Measurements from ENCODE around the gene LSM14B.
A peak's percentile ranks its signal among the peaks of the same experiment; 100 is the strongest.
"Not testable (repeated sequence)": the region's sequence is repeated elsewhere in the genome, so short reads cannot be mapped to it uniquely, and the experiment has no call there.

LSM14B gene

DNA sequence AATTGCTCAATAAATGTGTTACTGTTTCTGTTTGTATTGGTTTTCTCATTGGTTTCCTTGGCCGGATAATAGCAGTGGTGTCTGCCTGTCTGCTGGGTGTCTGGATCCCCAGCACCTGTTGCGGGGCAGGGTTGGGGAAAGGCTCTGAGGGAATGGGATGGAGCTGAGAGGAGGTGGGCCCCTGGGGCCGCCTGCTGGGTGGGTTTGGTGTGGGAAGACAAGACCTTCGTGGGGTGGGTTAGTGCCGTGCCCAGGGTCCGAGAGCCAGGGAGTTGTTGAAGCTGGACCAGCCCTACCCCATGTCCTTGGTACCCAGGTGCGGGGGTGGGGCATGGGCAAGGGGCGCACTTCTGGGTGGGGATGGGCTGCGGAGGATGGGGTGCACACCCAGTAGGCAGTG, 25.3 kb downstream of the LSM14B start:
- DNase-seq = no peak

DNA sequence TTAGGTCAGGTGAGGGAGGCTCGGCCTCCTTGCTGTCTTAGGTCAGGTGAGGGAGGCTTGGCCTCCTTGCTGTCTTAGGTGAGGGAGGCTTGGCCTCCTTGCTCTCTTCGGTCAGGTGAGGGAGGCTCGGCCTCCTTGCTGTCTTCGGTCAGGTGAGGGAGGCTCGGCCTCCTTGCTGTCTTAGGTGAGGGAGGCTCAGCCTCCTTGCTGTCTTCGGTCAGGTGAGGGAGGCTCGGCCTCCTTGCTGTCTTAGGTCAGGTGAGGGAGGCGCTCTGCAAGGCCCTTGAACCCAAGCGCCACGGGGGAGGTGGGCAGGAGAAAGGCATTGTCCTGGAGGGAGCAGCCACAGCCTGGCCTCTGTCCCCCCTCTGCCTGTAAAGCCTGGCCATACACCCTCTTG, 26.1 kb downstream of the LSM14B start:
- not testable (repeated sequence) for DNase-seq

DNA sequence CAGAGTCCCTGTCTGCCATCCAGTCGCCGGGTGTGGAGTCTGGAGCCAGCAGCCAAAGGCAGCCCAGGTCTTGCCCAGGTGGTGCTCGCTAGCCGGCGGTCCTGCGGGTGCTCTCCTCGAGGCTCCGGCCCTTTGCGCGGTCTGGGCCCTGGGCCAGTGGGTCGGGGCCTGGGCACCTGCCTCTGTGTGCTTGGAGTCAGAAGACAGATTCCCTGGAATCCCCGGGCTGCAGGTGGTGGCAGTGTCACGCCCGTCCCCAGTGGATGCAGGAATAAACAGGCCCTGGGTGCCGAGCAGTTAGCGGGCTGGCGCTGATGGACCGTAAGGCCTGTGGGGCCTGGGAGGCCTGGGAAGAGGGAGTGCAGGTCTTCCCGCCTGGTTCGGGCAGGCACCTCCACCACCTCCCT, 26.6 kb downstream of the LSM14B start:
- no peak for DNase-seq

DNA sequence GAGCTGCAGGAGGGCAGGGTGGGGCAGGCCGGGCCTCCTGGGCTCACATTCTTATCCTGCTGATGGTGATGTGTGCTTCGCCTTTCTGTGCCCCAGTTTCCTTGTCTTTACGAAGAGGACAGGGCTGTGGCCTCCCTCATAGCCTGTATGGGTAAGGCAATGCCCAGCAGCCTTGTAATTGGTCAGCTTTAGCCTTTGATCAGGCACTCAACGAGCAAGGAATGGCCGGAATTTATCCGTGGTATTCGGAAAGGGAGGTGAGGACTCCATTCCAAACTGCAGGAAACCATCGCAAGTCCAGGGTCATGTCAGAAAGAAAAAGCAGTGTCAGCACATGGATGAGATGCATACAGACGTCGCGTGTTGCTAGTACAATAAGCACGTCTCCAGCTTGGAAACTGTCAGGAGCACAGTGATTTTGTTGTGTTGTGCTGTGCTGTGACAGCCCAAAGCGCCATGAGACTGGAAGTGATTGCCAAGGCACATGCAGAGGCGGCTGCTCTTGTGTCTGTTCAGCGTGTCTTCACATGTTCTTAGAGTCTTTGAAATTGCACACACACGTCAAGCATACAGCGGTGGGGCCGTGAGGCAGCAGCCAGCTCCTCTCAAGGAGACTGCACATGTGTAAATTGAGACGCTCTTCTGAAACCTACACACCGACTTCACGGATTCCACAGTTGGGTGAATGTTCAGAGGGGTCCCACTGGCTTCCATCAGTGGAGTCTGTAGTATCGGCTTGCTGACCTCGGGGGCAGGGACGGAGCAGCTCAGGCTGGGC, 27.4 kb downstream of the LSM14B start:
- no peak for DNase-seq

DNA sequence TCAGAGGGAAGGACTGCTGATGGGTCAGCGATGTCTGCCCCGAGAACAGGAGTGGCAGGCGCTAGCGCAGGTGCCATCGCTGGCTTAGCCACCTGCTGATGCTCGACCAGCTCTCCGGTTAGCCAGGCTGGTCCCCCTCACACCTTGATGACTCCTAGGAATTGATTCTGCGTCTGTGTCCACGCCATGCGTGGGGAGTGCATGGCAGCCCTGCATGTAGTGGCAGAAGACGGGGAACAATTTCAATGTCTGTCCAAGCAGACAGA, 28.0 kb downstream of the LSM14B start:
- DNase-seq = no peak

DNA sequence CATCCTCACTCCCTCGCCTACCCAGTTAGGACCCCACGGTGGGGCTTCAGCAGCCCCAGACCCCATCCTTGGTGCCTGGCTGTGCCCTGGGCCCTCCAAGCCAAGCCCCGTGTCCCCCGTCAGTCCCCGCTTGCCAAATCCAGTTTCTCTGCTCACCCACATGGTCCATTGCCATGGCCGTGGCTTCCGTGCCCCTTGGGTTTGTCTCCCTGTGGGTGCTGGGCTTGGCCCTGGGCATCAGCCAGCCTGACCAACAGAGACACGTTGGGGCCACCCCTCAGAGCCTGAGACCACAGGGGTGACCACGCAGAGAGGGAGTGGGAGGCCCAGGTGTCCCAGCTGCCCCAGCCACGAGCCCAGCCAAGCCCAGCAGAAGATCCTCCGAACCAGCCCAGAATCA, 28.9 kb downstream of the LSM14B start:
- no peak for DNase-seq

DNA sequence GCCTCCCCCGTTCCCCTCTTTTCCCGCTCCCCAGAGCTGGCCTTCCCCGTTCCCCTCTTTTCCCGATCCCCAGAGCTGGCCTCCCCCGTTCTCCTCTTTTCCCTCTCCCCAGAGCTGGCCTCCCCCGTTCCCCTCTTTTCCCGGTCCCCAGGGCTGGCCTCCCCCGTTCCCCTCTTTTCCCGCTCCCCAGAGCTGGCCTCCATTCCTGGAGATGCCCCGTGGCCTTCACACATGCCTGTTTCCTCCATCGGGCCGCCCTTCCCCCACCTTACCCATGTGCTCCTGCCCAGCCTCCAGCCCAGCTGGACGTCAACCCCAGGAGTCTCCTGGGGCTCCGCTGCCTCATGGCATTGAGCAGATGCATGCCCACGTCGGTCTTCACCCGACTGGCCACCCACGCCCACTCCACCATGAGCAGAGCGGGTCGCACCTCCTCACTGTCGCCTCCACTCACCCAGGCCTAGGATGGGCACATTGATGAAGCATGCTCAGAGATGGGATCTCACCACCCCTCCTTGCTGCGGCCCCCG, 29.6 kb downstream of the LSM14B start:
- no peak for DNase-seq

DNA sequence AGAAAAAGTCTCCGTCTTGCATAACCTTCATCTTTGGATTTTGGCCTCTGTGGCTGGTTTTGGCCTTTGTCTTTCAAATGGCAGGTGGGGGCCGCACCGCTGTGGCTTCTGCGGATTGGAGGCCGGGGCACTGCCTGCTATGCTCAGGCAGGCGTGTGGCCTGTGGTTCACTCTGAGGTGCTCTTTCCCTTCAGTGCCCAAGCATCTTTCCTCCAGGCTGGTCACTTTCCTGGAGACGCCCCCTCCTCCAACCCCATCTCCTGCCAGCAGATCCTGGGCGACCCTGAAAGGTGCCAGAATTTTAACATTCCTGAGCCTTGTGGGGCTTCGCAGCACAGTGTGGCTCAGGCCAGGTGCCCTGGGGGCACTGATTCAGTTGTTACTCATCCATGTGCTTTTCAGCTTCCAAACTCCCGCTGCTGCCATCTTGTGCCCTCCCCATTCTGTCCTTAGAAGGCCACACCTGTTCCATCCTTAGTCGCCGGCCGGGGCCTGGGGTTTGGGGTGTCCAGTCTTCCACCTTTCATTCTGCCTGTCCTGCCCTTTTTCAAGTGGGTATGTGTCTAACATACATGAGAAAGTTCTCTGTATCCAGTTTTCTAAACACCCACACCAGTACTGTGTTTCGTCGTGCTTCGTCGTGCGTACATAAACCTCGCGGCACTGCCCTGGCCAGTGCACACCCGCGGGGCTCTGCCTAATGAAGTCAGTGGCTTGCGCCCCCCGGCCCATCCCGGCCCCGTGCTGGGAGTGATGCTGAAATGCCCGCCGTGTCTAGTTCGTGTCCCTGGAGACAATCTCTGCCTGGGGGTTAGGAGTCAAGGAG, 33.4 kb downstream of the LSM14B start:
- DNase-seq = no peak

DNA sequence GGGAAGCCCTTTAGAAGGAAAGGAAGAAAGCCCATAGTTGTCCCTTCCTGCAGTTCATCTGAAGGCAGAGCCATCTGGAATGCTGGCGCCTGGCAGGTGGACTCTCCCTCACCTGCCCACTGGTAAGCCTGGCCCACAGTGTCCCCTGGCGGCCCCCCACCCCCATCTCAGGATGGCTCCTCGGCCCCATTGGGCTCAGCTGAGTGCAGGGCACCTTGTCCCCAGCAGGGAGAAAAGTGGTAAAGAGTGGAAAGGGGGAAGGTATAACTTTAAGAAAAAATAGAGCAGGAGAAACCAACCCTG, 33.9 kb downstream of the LSM14B start:
- no peak for DNase-seq

DNA sequence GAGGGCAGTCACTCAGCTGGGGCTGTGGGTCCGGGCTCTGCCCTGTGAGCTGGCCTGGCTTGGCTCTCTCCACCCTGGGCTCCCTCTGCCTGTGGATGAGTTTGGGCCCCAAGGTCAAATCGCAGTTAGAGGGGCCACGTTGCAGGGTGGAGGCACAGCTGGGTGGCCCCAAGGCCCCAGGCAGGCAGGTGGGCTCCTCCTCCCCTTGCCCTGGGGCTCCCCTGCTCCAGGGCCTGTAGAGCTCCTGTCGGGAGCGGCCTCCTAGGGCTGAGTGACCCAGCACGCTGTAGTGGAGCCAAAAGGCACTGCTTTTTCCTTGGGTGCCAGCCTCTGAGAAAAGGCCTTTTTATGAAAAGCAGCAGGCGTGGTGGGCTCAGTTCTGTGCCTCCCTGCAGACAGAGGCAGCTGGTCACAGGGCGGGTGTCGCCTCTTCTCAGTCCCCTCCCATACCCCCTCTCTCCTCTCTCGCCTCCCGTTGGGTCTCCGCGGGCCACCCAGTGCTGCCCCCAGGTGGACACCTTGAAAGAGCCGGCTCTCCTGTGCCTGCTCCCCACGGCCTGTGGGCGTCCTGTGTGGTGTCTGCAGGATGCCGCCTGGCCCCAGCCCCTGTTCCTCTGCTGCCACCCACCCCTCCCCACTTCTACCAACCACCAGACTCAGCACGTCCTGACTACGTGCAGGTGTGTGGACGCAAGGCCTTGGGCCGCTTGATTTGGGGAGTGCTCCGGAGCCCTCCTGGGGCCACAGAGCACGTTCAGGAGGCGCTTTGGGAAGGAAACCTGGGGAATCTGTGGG, 34.5 kb downstream of the LSM14B start:
- peak; percentile 20 to 29 for DNase-seq

DNA sequence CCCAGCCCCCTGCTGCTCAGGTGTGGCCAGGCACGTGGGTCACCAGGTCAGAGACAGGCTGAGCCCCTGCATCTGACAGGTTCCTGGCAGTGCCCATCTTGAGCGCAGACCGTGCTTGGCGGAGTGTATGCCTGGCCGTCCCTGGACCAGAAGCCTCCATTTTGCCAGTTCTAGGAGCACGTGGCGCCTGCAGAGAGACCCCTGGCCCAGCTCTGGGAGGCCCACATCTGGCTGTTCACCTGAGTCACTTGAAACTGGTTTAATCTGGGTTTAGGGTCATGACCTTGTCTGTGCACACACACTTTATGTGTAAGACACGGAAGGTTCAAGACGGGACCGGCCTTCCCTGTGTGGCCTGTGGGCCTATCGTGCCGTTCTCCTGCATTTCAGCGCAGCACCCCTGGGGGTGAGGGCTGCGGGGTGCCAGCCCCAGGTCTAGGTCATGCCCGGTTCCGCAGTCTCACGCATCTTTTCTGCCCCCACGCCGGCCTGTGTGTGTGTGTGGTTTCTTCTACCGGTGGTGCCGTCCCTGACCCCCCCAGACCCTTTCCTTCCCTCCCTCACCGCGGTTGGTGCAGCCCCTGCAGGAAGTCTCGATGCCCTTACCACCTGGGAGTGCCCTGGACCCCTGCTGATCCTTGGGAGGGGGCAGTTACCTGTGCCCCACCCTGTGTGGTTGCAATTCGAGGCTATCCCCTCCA, 35.3 kb downstream of the LSM14B start:
- DNase-seq = no peak

DNA sequence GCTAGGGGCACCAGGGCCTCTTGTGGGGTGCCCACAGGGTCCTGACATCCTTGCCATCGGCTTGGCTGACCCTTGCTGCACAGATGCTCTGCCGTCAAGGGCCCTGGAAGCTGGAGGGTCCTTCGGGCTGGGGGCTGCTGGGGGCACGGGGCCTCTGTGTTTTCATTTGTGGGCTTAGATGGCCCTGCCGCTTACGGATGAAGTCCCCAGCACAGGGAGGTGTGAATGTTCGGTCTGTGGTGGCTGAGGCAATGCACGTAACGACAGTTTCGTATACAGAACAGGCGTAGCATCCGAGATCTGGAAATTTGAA, 35.8 kb downstream of the LSM14B start:
- DNase-seq = no peak

DNA sequence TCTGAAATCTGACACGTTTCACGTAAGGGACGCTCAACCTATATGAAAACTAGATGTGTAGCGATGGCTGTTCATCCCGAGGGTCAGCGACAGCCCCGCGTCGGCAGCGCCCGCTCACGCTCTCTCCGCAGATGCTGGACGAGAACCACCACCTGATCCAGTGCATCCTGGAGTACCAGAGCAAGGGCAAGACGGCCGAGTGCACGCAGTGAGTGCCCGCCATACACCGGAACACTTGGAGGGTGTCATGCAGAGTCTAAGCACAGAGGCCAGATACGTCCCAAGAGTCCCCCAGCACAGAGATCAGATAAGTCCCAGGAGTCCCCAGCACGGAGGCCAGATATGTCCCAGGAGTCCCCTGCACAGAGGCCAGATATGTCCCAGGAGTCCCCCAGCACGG, 36.3 kb downstream of the LSM14B start:
- DNase-seq = no peak

DNA sequence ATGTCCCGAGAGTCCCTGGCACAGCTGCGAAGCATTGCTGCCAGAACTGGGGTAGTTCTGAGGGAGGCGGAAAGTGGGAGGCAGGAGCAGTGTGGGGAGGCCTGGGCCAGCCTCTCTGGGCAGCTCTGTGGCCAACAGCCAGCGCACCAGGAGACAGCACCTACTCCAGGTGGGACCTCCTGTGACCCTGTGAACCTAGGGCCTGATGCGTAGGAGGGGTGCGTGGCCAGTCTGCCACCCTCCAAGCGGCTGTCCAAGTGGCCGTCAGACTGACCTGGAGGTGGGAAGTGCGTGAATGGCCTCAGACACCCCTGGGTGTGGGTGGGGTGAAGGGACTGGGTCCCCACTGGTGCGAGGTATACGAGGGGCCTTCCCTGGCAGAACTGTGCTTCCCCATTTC, 36.8 kb downstream of the LSM14B start:
- DNase-seq = no peak

DNA sequence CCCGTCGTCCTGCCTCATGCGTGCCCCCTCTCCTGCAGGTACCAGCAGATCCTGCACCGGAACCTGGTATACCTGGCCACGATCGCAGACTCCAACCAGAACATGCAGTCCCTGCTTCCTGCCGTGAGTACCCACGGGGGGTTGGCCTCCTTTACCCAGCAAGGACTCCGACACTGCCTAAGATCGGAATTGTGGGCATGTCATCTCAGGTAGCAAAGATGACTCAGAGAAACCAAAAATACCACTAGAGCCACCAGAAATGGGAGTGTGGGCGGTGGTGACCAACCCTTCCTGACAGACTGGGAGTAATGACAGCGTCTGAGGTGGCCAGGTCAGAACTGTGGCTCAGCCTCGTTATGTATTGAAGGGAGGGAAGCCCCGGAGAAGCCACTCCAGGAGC, 37.6 kb downstream of the LSM14B start:
- no peak for DNase-seq

DNA sequence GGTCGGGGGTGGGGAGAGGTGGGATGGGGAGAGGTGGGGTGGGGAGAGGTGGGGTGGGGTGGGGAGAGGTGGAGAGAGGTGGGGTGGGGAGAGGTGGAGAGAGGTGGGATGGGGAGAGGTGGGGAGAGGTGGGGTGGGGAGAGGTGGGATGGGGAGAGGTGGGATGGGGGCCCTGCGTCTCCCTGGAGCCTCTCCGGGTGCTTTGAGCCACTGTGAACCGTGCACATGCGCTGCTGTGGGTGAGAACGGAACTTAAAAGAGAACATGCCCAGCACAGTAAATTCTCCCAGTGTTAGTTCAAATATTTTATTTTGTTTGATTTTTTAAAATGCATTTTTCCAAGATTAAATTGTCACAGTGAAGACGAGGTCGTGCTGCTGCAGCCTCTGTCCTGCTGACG, 38.0 kb downstream of the LSM14B start:
- DNase-seq = no peak

DNA sequence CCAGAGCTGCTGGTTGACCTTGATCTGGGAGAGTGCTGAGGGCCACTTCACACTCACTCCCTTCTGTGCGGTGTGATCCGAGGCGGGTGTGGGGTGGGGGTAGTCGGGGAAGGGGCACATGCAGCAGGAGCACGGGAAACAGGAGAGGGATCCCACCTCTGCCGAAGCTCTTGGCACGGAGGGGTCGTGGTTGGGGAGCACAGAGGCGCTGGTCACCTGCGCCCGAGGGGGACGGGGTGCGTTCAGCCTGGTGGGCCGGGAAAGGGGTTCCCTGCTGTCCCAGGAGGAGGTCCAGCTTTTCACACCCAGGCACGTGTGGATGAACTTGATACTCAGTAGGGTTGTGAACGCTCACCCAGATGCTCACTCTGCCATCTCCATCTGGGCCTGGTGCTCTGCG, 38.6 kb downstream of the LSM14B start:
- DNase-seq = no peak

DNA sequence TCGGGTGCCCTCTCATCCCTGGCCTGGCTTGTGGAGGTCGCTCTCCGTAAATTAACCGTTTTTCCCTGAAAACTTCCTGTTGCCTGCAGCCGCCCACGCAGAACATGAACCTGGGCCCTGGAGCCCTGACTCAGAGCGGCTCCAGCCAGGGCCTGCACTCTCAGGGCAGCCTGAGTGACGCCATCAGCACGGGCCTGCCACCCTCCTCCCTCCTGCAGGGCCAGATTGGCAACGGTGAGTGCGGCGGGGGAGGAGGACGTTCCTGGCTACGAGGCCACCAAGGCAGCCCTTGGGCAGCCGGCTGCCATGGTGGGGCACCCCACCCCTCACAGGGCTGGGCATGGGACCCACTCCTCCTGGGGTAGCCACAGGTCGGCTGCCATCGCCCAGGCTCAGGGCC, 39.1 kb downstream of the LSM14B start:
- DNase-seq = no peak

DNA sequence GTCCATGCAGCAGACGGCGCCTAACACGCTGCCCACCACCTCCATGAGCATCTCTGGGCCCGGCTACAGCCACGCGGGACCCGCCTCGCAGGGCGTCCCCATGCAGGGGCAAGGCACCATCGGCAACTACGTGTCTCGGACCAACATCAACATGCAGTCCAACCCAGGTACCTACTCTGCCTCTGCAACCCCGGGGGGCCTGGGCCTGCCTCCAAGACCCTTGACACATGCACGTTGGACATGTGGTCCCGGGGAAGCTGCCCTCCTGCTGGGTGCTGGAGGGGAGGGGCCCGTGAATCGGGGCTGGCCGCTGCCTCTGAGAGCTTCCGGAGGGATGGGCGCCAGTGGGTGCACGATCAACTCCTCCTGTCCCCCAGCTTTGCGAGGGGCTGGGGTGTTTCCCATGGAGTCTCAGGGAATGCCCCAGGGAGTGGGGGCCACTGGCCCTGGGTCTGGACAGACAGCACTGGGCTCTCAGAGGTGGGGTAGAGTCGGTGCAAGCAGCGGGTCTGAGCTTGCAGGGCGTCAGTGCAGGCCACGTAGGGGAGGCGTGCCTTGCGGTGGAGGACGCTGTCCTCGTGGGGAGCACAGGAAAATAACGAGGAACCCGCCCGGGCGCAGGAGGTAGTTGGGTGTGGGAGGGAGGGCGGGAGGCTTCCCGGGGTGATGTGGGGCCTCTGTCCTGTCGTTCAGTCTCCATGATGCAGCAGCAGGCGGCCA, 40.6 kb downstream of the LSM14B start:
- DNase-seq = no peak

DNA sequence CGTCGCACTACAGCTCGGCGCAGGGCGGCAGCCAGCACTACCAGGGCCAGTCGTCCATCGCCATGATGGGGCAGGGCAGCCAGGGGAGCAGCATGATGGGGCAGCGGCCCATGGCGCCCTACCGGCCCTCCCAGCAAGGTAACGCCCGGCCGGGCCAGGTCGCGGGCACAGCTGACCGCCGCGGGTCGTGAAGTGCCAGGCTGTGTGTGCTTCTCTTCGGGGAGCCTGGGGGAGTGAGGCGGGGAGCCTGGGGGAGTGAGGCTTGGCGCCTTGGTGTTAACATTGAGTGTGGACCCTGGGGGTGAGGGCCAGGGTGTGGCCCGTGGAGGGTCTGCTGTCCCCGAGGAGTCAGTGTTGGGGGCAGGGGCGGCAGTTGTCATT, 41.2 kb downstream of the LSM14B start:
- no peak for DNase-seq

DNA sequence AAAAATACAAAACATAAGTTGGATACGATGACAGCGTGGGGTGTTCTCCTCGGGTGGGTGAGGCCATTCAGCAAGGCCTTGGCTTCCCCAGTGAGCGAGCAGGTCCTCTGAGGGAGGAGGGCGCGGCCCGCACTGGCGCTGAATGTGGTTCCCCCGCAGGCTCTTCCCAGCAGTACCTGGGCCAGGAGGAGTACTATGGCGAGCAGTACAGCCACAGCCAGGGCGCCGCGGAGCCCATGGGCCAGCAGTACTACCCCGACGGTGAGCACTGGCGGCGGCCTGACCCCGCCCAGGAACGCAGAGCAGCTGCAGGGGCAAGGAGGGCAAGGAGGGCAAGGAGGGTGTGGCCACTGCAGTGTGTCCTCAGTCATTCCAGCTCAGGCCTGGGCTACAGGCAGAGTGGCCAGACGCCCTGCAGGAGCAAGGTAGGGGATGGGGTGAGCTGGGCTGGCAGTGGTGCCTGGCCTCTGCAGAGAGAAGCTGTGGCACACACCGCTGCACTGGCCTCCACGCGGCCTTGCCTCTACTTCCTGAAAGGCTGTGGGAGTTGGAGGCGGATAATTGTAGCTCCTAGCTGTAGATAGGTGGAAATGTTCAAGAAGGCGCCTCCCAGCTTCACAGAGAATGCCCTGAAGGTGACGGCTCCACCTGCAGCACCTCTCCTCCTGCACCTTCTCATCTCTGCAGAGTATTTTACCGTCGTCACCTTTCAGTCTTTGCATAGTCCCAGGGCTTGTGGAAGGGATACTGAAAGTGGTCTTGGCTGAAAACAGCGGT, 41.9 kb downstream of the LSM14B start:
- DNase-seq = no peak

All from SW 1271 (cell line).